ENCODE data around the gene PHF5A.
"Not testable (repeated sequence)": the region's sequence is repeated elsewhere in the genome, so short reads cannot be mapped to it uniquely, and the experiment has no call there.

The PHF5A gene

GRCh38 chr22:41446639-41447434 lies 21.7 kb downstream of the PHF5A start, which contains the start of gene TOB2:
TOB2 (minus strand) TSS chr22:41446801; CDS start chr22:41437345, 9,456 bp downstream.
- DNase-seq = peak; percentile 94

GRCh38 chr22:41446057-41446501 lies 22.4 kb downstream of the PHF5A start:
- DNase-seq = no peak

GRCh38 chr22:41445129-41446056 lies 23.1 kb downstream of the PHF5A start:
- DNase-seq = no peak

GRCh38 chr22:41444360-41445128 lies 23.9 kb downstream of the PHF5A start:
- peak; percentile 79 for DNase-seq

GRCh38 chr22:41442240-41442792 lies 26.2 kb downstream of the PHF5A start:
- DNase-seq = no peak

GRCh38 chr22:41440511-41440910 lies 28.0 kb downstream of the PHF5A start:
- not testable (repeated sequence) for DNase-seq

GRCh38 chr22:41437198-41437597 lies 31.3 kb downstream of the PHF5A start:
- no peak for DNase-seq

GRCh38 chr22:41436322-41437113 lies 32.0 kb downstream of the PHF5A start:
- no peak for DNase-seq

GRCh38 chr22:41435560-41435959 lies 32.9 kb downstream of the PHF5A start:
- DNase-seq = no peak

- not testable (repeated sequence) for DNase-seq
Observed at GRCh38 chr22:41434361-41435003, 34.0 kb downstream of the PHF5A start.

GRCh38 chr22:41433480-41433879 lies 35.0 kb downstream of the PHF5A start:
- DNase-seq = not testable (repeated sequence)

- no peak for DNase-seq
Observed at GRCh38 chr22:41431656-41432055, 36.8 kb downstream of the PHF5A start.

GRCh38 chr22:41429951-41430332 lies 38.5 kb downstream of the PHF5A start:
- no peak for DNase-seq

GRCh38 chr22:41429232-41429950 lies 39.1 kb downstream of the PHF5A start:
- DNase-seq = no peak

GRCh38 chr22:41425660-41426365 lies 42.7 kb downstream of the PHF5A start:
- DNase-seq = no peak

GRCh38 chr22:41418717-41419116 lies 49.8 kb downstream of the PHF5A start:
- no peak for DNase-seq

- no peak for DNase-seq
Observed at GRCh38 chr22:41417622-41418390, 50.7 kb downstream of the PHF5A start.

GRCh38 chr22:41415554-41415953 lies 52.9 kb downstream of the PHF5A start:
- DNase-seq = no peak
